GM12892 (cell line): ENCODE data around the gene SGCG. TPM values are rescaled to one million over a fixed set of nuclear protein-coding genes. Genes with fewer than 3 reads are reported as not detected.
"Not testable (repeated sequence)": the region's sequence is repeated elsewhere in the genome, so short reads cannot be mapped to it uniquely, and the experiment has no call there.

ENCODE experiments used
- DNase-seq: peaks from one replicate; pipeline ENCODE4 v3.0.0; 2011; ENCODE audit not compliant: insufficient read length
- FAIRE-seq: peaks from 2 replicates; lab custom pipeline; 2011; peaks lifted over from hg19 to GRCh38; lab: Jason Lieb, UNC
- POLR2A ChIP-seq: IDR thresholded peaks from 2 replicates; pipeline ENCODE4 v1.6.1; 2011; ENCODE audit warnings: low read depth, low read length, control low read depth
- POLR2AphosphoS5 ChIP-seq: IDR thresholded peaks from 2 replicates; pipeline ENCODE4 v1.6.1; 2011; ENCODE audit warnings: low read depth, low read length, control low read depth
- TAF1 ChIP-seq: IDR thresholded peaks from 2 replicates; pipeline ENCODE4 v1.6.1; 2011; ENCODE audit warnings: low read depth, mild to moderate bottlenecking, control low read depth, low read length, borderline replicate concordance
- polyA plus RNA-seq: library from polyadenylated mRNA; unstranded; fragments of >200 nt; gene quantifications from one replicate; pipeline ENCODE4 v1.2.1, GENCODE V29; 2012; ENCODE audit warnings: missing spikeins, inconsistent platforms; ENCODE audit not compliant: missing spikeins

SGCG gene, protein sequence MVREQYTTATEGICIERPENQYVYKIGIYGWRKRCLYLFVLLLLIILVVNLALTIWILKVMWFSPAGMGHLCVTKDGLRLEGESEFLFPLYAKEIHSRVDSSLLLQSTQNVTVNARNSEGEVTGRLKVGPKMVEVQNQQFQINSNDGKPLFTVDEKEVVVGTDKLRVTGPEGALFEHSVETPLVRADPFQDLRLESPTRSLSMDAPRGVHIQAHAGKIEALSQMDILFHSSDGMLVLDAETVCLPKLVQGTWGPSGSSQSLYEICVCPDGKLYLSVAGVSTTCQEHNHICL
- not detected for polyA plus RNA-seq

DNA sequence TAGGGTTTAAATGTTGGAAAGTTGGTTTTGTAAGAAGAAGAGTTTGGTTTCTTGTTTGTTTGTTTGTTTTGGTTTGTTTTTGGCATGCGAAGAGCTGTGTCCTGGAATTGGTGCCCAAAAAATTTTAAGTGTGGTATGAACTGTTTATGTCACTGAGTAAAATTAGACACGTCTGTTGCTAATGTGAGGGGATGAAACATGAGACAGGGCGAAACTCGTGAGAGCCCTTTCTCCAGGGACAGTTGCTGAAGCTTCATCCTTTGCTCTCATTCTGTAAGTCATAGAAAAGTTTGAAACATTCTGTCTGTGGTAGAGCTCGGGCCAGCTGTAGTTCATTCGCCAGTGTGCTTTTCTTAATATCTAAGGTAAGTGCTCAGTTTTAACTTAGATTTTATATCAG lies at the start of gene SGCG:
Gene SGCG (plus strand): TSS at position 269 of the 400 bp plus-strand sequence. CDS start 22,716 bp downstream, outside the sequence.
- DNase-seq (no peak), FAIRE-seq (no peak)
- TF ChIP-seq TAF1 (no peak), POLR2A (no peak), POLR2AphosphoS5 (no peak)

DNA sequence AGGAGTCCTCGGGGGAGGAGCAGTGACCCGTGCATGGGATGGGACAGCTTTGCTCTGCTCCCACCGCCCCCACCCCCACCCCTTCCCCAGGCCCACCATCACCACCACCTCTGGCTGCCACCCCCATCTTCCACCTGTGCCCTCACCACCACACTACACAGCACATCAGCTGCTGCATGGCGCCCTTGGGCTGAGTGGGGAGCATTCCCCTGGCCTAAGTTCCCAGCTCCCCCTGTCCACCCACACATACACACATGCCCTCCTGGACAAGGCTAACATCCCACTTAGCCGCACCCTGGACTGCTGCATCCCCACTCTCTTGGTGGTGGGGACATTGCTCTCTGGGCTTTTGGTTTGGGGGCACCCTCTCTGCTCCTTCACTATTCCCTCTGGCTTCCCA lies 46.2 kb upstream of the SGCG start:
- no peak for FAIRE-seq

GRCh38 chr13:23140492-23140891 lies 40.3 kb upstream of the SGCG start:
- no peak for TF ChIP-seq POLR2AphosphoS5
- TF ChIP-seq TAF1, result no peak
- no peak for TF ChIP-seq POLR2A
- FAIRE-seq (no peak), DNase-seq (no peak)

More for the DNA sequence above, 46.2 kb upstream of the SGCG start:
- TF ChIP-seq TAF1 (no peak), POLR2AphosphoS5 (no peak), POLR2A (no peak)
- DNase-seq, result no peak

- TF ChIP-seq POLR2AphosphoS5, result no peak
- FAIRE-seq (no peak), DNase-seq (no peak)
These were observed 38.8 kb upstream of the SGCG start for GRCh38 chr13:23141964-23142363.

DNA sequence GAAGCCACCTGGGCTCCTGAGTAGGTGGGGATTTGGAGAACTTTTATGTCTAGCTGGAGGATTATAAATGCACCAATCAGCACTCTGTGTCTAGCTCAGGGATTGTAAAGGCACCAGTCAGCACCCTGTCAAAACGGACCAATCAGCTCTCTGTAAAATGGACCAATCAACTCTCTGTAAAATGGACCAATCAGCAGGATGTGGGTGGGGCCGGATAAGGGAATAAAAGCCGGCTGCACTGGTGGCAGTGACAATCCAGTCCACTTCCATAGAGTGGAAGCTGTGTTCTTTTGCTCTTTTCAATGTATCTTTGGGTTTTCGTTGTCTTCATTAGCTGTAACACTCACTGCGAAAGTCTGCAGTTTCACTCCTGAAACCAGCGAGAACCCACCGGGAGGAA lies 38.2 kb upstream of the SGCG start:
- FAIRE-seq, DNase-seq: not testable (repeated sequence)

- TF ChIP-seq TAF1, result no peak
- TF ChIP-seq POLR2AphosphoS5, result no peak
- DNase-seq, result no peak
- no peak for FAIRE-seq
These were observed 36.3 kb upstream of the SGCG start for GRCh38 chr13:23144431-23144830.

GRCh38 chr13:23146006-23146405 lies 34.8 kb upstream of the SGCG start:
- no peak for TF ChIP-seq TAF1
- TF ChIP-seq POLR2AphosphoS5, result no peak
- no peak for TF ChIP-seq POLR2A
- DNase-seq, result no peak
- FAIRE-seq, result no peak

GRCh38 chr13:23146811-23147625 lies 33.8 kb upstream of the SGCG start:
- no peak for TF ChIP-seq POLR2A
- no peak for TF ChIP-seq POLR2AphosphoS5
- no peak for TF ChIP-seq TAF1
- DNase-seq, result no peak
- no peak for FAIRE-seq

DNA sequence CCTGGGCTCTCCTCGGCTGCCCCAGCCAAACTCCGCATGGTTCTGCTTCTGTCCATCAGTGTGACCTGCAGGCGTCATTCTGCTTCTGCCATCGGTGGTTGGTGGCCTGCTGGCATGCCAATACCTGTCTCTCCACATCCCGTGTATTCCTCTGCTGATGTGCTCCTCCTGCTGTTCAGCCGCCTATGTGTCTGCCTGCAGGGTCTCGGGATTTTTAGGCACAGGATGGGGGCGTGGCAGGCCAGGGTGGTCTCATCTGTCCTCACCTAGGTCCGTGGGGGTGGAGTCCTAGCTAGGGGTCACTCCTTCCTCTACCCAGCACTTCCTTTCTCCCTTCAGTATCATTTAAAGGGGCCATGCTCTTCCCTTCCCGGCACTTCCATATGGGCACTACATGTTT lies 33.0 kb upstream of the SGCG start:
- FAIRE-seq (no peak), DNase-seq (no peak)
- TF ChIP-seq POLR2AphosphoS5 (no peak), TAF1 (no peak), POLR2A (no peak)

- TF ChIP-seq TAF1, result no peak
- TF ChIP-seq POLR2AphosphoS5, result no peak
- TF ChIP-seq POLR2A, result no peak
- FAIRE-seq (no peak), DNase-seq (no peak)
These were observed 23.0 kb upstream of the SGCG start for GRCh38 chr13:23157781-23158180.

DNA sequence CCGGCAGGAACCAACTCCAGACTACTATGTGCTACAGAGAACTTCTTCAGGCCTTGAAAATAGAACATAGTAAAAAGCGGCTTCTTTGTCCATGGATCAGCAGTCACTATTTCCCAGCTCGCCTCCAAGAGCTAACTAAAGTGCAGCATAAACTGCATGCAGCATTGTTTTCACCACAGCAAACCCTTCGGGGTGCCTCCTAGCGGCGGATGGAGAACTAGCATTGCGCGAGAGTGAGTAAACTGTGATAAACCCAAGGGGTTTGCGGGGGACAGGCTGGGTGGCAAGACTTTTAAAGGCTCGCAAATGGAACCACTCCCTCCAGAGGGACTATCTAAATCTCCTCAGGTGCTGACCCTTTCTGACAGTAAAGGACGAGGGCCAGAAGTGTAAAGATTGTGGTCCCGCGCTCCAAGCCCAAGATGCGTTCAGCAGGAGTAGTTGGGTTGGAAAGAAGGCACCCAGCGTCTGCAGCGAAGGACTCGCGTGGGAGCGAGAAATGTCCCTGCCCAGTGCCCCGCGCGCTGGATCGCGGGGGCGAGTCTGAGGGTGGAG lies 21.5 kb upstream of the SGCG start:
- no peak for FAIRE-seq
- peak; percentile 18 for DNase-seq
- TF ChIP-seq POLR2A (no peak), POLR2AphosphoS5 (no peak), TAF1 (no peak)
